GM21367 (cell line): ENCODE measurements around the gene P2RX4.
"Not testable (repeated sequence)": the region's sequence is repeated elsewhere in the genome, so short reads cannot be mapped to it uniquely, and the experiment has no call there.

Experiments
- ATAC-seq: cut with Tn5 transposase; IDR thresholded peaks from one replicate; pipeline ENCODE4 v1.9.1; 2021; ENCODE audit not compliant: unreplicated experiment

The P2RX4 gene

DNA sequence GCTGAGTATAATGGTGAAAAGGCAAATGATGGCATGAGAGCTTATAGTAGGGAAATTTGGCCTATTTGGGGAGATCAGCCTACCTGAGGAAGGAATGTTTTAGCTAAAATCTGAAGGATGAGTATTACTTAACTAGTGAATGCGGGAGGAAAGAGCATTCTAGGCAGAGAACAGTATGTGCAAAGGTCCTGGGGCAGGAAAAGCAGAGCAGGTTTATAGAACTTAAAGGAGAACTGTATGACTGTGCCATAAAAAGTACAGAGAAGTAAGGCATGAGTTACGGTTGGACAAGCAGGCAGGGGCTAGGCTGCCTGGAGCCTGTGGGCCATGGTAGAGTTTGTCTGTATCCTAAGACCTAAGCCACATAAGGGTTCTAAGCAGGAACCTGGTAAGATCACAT is 21.7 kb upstream of the P2RX4 start:
- no peak for ATAC-seq

GRCh38 chr12:121189131-121189530 is 20.8 kb upstream of the P2RX4 start:
- no peak for ATAC-seq

GRCh38 chr12:121189619-121190155 is 20.2 kb upstream of the P2RX4 start:
- no peak for ATAC-seq

DNA sequence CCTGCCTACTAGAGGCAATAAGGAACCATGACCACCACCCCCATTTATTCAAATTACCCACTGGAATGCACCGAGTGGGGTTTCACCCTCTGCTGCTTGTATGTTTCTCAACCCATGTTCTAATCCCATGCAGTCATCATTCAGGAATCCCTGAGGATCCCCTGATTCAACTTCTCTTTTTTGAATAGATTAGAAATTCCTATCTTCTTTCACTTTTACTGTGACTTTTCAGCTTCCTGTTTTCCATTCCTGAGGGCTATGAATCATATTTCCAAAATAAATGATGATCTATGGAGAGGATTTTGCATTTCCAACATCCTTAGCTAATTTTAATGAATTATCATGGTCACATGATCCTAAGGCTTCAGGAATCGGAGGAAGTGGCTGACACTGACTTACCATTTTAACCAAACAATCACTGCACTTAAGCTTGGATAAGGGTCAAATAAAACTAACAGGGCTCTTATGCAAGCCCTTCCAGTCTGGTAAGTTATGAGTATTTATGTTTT is 19.4 kb upstream of the P2RX4 start:
- ATAC-seq, result no peak

DNA sequence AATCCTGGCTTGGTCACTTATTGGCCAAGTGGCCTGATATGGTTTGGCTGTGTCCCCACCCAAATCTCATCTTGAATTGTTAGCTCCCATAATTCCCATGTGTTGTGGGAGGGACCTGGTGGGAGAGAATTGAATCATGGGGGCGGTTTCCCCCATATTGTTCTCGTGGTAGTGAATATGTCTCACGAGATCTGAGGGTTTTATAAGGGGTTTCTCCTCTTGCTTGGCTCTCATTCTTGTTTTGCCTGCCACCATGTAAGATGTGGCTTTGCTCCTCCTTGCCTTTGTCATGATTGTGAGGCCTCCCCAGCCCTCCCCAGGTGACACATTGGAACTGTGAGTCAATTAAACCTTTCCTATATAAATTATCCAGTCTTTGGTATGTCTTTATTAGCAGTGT is 18.8 kb upstream of the P2RX4 start:
- no peak for ATAC-seq

- no peak for ATAC-seq
Measured at GRCh38 chr12:121196902-121197301, 13.0 kb upstream of the P2RX4 start.

DNA sequence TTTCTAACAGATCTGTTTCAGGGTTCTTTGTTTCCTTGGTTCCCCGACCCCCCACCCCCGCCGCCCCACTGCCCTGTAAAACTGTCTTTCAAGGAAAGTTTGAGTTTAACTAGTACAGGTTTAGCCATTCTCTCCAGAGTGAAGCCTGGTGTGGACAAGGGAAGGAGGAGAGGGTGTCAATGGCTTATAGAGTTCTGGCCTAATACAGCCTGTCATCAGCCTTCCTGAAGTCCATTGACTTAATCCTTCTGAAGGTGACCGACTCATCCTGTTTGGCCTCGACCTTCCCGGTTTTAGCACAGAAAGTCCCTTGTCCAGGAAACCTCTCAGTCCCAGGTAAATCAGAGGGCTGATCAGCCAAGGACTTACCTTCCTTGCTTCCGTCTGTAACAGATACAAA is 11.0 kb upstream of the P2RX4 start:
- ATAC-seq, result no peak

- not testable (repeated sequence) for ATAC-seq
Measured at GRCh38 chr12:121201140-121201539, 8.8 kb upstream of the P2RX4 start.

DNA sequence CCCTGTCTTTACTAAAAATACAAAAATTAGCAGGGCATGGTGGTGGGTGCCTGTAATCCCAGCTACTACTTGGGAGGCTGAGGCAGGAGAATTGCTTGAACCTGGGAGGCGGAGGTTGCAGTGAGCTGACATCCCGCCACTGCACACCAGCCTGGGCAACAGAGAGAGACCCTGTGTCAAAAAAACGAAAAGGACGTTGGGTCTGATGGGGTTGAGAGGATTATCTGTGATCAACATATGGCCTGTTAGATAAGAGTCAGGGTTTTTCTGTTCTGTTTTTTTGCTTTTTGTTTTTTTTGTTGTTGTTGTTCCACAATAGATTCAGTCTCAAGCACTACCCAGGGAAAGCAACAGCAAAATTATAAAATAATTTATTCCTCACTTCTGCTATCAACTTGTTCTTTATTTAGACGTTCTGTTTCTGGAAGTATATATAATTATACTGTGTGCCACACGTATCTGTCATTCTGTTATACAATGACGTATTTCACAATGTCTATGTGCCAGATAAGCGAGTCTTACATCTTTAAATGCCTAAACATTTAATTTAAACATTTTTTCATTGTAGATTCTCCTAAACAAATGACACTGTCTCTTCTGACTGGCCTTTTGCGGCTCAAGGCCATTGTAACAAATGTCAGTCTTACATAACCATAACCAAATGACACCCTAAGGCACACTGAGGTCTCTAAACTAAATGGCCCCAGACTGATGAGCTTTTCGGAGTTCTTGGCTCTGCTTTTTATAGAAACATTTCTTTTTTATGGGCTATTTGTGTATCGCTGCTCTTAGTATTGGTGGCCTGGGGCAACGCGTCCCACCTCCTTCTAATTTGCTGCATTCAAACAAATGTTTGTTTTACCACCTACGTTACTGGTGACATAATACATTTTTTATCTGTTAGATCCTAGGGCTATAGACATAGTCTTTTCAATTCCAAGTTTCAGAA is 7.2 kb upstream of the P2RX4 start:
- no peak for ATAC-seq

- no peak for ATAC-seq
Measured at GRCh38 chr12:121203482-121203881, 6.4 kb upstream of the P2RX4 start.

DNA sequence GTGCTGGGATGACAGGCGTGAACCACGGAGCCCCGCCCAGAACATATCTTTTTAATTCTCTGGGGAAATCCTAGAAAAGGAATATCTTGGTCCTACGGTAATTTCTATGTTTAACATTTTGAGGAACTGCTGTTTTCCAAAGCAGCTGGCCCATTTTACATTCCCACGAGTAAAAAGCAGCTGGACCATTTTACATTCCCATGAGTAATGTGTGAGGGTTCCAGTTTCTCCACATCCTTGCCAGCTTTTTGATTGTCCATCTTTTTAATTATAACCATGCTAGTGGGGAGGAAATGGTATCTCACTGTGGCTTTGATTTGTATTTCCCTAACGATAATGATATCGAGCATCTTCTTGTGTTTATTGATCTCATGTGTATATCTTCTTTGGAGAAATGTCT is 4.4 kb upstream of the P2RX4 start:
- ATAC-seq, result no peak

DNA sequence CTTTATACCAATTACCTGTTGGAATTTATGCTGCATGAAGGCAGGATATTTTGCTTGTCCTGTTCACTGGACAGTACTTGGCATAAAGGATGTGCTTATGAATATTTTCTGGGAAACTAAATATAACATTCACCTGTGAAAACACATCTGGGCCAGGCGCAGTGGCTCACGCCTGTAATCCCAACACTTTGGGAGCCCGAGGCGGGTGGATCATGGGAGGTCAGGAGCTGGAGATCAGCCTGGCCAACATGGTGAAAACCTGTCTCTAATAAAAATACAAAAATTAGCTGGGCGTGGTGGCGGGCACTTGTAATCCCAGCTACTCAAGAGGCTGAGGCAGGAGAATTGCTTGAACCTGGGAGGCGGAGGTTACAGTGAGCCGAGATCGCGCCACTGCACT is 1.4 kb upstream of the P2RX4 start:
- ATAC-seq, result not testable (repeated sequence)

GRCh38 chr12:121209221-121209620 is 708 bp upstream of the P2RX4 start:
- ATAC-seq, result no peak

DNA sequence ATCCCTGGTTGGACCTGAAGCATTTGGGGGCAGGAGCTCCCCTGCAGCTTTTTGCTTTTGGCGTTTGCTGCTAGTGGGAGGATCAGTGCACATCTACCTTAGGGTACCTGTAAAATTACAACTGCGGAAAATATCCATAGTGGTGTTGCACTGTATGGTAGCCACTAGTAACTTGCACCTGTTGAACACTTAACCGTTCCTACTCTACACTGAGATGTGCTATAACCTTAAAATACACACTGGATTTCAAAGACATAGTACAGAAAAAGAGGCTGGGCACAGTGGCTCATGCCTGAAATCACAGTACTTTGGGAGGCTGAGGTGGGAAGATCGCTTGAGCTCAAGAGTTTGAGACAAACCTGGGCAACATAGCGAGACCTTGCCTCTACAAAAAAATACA is 2.9 kb downstream of the P2RX4 start:
- ATAC-seq, result no peak

DNA sequence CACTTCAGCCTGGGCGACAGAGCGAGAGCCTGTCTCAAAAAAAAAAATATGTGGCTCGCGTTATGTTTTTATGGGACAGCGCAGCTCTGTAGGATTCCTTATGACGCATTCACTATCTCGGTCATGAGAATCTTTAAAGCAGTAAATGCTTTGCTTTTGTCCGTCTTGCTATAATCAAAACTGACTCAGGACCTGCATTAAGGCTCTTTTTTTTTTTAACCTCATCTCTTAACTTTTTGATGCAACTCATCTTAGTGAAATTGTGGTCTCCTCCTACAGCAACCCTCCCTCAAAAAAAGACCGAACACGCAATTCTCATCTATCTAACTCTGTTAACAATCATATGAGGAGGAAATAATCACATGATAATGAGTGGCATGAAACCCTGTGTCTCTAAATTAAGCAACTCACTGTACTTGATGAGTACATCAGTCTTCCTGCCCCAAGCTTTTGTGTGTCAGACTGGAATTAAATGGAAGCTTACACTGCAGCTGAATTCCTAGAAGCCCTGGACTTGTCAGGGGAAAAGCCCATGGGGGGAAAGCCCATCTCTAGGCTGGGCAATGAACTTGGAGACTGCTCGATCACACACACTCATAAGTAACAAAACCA is 4.3 kb downstream of the P2RX4 start:
- ATAC-seq, result no peak

DNA sequence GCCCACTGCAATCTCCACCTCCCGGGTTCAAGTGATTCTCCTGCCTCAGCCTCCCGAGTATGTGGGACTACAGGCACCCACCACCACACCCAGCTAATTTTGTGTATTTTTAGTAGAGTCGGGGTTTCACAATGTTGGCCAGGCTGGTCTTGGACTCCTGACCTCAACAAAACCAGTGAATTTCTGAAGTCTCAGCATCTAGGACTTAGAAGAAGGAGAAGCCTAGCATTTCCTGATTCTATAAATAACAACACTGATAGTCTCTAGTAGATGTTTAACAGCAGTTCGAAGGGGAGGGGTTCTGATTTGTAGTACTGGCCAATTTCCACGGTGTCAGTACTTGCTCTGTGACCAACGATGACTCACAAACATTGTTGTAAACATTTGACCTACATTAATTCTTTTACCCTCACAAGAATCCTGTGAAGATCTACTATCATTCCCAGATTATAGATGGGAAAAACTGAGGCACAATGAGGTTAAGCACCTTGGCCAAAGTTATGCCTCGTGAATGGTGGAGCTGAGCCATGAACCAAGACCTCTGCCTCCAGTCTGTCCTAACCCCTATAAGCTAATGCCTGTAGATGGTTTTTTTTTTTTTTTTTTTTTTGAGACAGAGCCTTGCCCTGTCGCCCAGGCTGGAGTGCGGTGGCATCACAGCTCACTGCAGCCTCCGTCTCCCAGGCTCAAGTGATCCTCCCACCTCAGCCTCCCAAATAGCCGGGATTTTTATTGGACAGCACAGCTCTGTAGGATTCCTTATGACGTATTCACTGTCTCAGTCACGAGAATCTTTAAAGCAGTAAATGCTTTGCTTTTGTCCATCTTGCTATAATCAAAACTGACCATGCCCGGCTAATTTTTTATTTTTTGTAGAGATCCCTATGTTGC is 5.2 kb downstream of the P2RX4 start:
- ATAC-seq, result no peak

DNA sequence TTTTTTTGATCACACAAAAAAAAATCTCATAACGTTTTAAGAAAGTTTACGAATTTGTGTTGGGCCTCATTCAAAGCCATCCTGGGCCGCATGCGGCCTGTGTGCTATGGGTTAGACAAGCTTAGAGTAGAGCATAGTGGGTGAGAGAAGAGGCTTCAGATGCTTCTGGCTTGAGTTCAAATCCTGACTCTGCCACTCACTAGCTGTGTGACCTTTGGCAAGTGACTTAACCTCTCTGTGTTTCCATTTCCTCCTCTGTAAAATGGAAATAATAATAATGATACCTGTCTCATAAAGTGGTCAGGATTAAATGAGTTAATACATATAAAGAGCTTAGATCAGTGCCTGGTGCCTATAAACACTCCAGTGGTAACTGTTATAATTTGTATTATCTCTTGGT is 6.2 kb downstream of the P2RX4 start:
- ATAC-seq, result no peak

GRCh38 chr12:121217063-121217462 is 7.1 kb downstream of the P2RX4 start:
- ATAC-seq, result no peak

DNA sequence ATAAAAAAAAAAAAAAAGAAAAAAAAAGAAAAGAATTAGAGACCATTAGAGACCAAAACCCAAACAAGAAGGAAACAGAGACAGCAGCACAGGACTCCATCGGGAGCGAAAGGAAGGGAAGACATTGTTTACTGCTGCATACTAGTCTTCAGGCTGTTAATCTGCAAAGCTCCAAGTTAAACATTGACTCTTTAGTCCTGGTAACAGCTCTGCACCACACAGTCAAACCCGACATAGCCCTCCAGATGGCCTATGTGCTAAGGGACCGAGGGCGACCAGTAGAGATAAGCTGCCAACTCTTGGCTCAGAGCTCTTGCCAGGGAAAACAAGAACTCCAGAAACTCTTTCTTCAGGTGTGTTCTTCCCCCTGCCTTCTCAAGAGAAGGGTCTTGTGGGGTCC is 7.8 kb downstream of the P2RX4 start:
- no peak for ATAC-seq

- no peak for ATAC-seq
Measured at GRCh38 chr12:121218588-121219352, 8.8 kb downstream of the P2RX4 start.
